Colonic mucosa (tissue), 4 donors: Measurements from ENCODE around the gene HIVEP3. TPM values are rescaled to one million over a fixed set of nuclear protein-coding genes. Genes with fewer than 3 reads are reported as not detected.

ENCODE experiments used
- DNase-seq: peaks from one replicate; pipeline ENCODE4 v3.0.0-alpha.2; 2020
- H3K27ac ChIP-seq: fragments of 200-600 bp; one replicate; pipeline ENCODE4 v1.8.0; 2021
- H3K27me3 ChIP-seq: fragments of 200-600 bp; one replicate; pipeline ENCODE4 v1.8.0; 2021
- H3K36me3 ChIP-seq: fragments of 200-600 bp; one replicate; pipeline ENCODE4 v1.8.0; 2021
- H3K4me1 ChIP-seq: fragments of 200-600 bp; one replicate; pipeline ENCODE4 v1.8.0; 2021; ENCODE audit warnings: mild to moderate bottlenecking
- H3K4me3 ChIP-seq: fragments of 200-600 bp; one replicate; pipeline ENCODE4 v1.8.0; 2021
- H3K9ac ChIP-seq, 2 donors: one replicate each; pipeline ENCODE4 v1.7.0; 2013; ENCODE audit warnings: control low read depth in 2 of 2, low read depth in 2 of 2, low read length in 2 of 2
- H3K9me3 ChIP-seq: fragments of 200-600 bp; one replicate; pipeline ENCODE4 v1.8.0; 2021
- intact Hi-C: fragments of 100-400 bp; cut with DNase I; formaldehyde crosslinking; loops from one replicate; pipeline ENCODE4 v1.14.1; 2022
- total RNA-seq, 2 donors: library from RNA; stranded (reverse); fragmentation: NEBNext Ultra II Directional in 1 of 2; extraction: Animal tissue kit (Norgen Biotek cat#: 25700) in 1 of 2; gene quantifications; one replicate each; pipeline ENCODE4 v1.2.1, GENCODE V29; 2021
- TF ChIP-seq, protein P1 (sequence below): fragments of 200-600 bp; IDR thresholded peaks from one replicate; pipeline ENCODE4 v1.8.0; 2022; ENCODE audit warnings: antibody characterized with exemption, mild to moderate bottlenecking
- donor health status: healthy.
- donor health status: DM: no; HTN: no; CAD: no.
- donor health status: DM: no; HTN: no; CAD: no.

The HIVEP3 gene
- total RNA-seq, 2 donors from 2014 or later = 1.9 to 3.3 TPM

DNA sequence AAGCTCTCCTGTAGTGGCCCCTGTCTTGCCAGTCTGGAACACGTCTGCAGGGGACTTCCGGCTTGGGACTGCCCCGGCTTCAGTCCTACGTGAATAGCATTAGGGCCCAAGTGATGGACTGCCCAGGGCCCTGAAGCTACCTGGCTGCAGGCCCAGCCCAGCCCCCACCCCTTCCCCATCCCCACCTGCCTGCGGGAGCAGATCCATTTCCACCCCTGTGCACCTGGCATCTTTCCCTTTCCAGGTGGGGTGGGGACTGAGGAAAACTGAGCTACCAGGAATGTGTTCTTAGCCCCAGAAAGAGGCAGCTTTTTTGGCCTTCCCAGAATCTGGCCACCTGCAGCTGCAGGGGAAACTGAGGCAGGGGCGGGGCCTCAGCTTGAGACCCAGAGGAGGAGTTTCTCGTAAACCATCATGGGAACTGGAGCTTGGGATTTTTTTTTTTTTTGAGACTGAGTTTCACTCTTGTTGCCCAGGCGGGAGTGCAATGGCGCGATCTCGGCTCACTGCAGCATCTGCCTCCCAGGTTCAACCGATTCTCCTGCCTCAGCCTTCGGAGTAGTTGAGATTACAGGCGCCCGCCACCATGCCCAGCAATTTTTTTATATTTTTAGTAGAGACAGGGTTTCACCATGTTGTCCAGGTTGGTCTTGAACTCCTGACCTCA lies 437.5 kb downstream of the HIVEP3 start:
- Histone ChIP-seq H3K4me3 (no peak overlapping the region), H3K27ac (no peak overlapping the region), H3K36me3 (no peaks in the 10 kb centered on the region), H3K9me3 (no peaks in the 10 kb centered on the region), H3K27me3 (no peaks in the 10 kb centered on the region), H3K4me1 (peaks cover 5% of the 10 kb centered on the region), H3K9ac (no peak overlapping the region)
- intact Hi-C loops = no loop called here
- no peak for DNase-seq
- TF ChIP-seq, protein P1, sequence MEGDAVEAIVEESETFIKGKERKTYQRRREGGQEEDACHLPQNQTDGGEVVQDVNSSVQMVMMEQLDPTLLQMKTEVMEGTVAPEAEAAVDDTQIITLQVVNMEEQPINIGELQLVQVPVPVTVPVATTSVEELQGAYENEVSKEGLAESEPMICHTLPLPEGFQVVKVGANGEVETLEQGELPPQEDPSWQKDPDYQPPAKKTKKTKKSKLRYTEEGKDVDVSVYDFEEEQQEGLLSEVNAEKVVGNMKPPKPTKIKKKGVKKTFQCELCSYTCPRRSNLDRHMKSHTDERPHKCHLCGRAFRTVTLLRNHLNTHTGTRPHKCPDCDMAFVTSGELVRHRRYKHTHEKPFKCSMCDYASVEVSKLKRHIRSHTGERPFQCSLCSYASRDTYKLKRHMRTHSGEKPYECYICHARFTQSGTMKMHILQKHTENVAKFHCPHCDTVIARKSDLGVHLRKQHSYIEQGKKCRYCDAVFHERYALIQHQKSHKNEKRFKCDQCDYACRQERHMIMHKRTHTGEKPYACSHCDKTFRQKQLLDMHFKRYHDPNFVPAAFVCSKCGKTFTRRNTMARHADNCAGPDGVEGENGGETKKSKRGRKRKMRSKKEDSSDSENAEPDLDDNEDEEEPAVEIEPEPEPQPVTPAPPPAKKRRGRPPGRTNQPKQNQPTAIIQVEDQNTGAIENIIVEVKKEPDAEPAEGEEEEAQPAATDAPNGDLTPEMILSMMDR = no peak

DNA sequence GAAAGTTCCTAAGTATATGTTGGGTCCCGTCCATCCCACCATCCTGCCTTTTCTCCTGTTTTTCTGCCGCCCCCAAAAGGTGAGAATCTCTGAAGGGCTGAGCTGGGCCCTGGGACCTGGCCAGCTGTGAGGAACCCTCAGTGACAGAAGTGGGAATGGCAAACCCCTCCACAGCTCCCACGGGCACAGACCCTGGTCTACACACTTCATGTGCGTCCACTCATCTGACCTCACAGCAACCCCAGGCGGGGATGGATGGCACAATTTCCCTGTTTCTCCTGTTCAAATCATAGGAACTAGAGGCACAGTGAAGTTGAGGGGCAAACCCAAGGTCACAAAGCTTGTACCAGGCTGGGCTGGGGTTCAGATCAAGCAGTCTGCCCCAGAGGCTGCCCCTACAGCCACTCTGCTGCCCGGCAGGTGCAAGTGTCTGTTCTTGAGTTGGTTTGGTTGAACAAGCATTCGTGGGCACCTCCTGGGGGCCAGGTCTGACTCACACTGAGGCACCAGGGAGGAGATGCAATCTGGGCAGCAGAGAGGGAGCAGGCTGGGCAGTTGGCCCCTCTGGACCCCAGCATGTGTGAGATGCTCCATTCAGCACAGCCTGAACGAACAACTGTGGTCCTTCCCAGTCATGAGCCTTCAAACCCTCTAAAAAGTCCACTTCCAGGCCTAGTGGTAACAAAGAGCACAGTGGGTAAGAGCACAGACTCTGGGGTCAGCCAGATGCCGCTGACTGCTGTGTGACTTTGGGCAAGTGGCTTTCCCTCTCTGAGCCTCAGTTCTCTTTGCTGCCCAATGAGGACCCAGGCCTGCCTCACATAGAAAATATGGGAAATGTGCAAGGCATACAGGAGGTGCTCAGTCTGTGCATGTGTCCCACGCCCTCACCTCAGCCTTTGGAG lies 438.3 kb downstream of the HIVEP3 start:
- H3K36me3 ChIP-seq = no peaks in the 10 kb centered on the region
- intact Hi-C loops = no loop called here
- no peak for DNase-seq
- no peak overlapping the region for H3K9ac ChIP-seq
- peaks cover 5% of the 10 kb centered on the region for H3K4me1 ChIP-seq
- H3K4me3 ChIP-seq = no peak overlapping the region
- H3K27me3 ChIP-seq = no peaks in the 10 kb centered on the region
- no peak overlapping the region for H3K27ac ChIP-seq
- TF ChIP-seq, protein P1 = no peak
- no peaks in the 10 kb centered on the region for H3K9me3 ChIP-seq

DNA sequence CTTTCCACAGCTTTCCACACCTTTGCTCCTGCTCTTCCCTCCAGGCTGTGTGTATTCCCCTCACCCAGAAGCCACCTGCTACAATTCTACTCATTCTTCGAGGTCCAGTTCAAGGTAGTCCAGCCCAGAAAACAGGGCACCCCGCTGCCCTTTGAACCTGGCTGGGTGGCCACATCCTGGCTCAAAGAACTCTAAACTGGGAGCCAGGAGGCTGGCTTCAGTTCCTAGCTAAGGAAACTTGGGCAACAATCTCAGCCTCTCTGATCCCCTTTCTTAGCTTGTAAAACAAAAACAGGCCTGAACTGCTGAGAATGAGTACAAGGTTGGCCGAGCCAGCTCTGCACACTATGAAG lies 438.9 kb downstream of the HIVEP3 start:
- H3K4me1 ChIP-seq = peaks cover 1% of the 10 kb centered on the region
- H3K9ac ChIP-seq = no peak overlapping the region
- no peaks in the 10 kb centered on the region for H3K9me3 ChIP-seq
- H3K27ac ChIP-seq = no peak overlapping the region
- intact Hi-C loops = no loop called here
- no peak for DNase-seq
- H3K4me3 ChIP-seq = no peak overlapping the region
- no peaks in the 10 kb centered on the region for H3K36me3 ChIP-seq
- TF ChIP-seq, protein P1 = no peak
- H3K27me3 ChIP-seq = no peaks in the 10 kb centered on the region

DNA sequence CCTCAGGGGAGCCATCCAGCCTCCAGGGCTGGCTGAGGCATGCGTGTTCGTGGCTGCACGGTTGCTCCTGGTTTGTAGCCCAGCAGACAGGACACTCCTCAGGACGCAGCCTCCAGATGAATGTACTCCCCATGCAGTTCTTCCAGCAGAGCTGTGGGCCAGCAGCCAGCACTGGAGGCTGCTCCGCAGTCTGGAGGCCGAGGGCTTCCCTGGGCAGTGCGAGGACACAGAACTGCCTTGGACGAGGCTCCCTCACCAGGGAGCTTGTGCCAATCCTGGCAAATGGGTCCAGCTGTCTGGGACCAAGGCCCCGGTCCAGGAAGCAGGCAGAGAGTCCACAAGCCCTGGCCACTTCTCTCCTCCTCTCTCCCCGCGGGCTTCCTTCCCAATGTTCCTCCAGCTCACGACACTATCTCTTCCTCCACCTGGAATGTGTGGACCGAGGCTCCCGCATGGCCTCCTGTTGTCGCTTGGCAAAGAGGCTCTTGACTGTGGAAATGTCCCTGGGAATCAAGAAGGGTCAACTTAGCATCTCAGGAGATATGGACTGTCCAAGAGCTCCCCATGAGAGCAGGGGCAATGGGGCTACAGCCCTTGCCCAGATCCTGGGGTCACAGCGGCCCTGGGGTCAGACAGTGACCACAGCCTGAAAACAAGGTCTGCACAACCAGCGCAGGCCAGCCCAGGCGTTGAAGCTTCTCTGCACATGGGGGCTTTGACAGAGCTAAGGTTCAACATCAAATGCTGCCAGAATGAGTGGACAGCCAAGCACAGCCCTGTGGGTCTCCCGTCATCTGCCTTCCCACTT lies 439.5 kb downstream of the HIVEP3 start:
- TF ChIP-seq, protein P1 = no peak
- Histone ChIP-seq H3K4me3 (no peak overlapping the region), H3K36me3 (no peaks in the 10 kb centered on the region), H3K27me3 (no peaks in the 10 kb centered on the region), H3K27ac (no peak overlapping the region), H3K9ac (no peak overlapping the region), H3K4me1 (peaks cover 4% of the 10 kb centered on the region), H3K9me3 (no peaks in the 10 kb centered on the region)
- intact Hi-C loops = no loop called here
- no peak for DNase-seq

DNA sequence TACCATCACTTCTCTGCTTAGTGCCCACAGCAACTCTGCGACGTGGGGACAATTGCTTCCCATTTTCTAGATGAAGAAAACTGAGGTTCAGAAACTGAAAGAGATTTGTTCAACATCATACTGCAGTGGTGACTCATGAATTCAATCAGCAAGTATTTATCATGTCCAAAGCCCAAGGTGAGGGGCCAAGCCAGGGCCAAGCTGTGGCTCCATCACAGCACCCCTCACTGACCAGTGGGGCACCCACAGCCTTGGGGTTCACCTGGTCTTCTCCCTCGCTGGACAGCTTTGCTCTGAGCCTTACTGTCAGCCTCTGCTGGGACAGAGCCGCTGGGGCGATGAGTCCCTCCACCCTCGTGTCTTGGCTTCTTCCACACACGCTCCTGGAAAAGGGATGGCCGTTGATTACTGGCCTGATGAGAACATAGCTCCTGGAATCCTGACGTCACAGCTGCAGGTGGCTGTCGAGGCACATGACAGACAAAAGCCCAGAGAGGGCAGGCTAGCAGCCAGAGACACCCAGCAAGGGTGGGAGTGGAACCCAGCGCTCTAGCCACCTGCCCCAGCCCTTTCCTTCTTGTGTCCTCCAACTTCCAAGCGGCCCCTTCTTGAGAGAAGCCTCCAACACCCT lies 440.5 kb downstream of the HIVEP3 start:
- H3K9me3 ChIP-seq = no peaks in the 10 kb centered on the region
- no peaks in the 10 kb centered on the region for H3K27me3 ChIP-seq
- H3K4me1 ChIP-seq = peaks cover 4% of the 10 kb centered on the region
- no peak overlapping the region for H3K4me3 ChIP-seq
- no peak for DNase-seq
- no peaks in the 10 kb centered on the region for H3K36me3 ChIP-seq
- TF ChIP-seq, protein P1 = no peak
- no peak overlapping the region for H3K27ac ChIP-seq
- intact Hi-C loops = no loop called here
- H3K9ac ChIP-seq = no peak overlapping the region
